ENCODE data around the gene ASGR2. TPM values are rescaled to one million over a fixed set of nuclear protein-coding genes. Genes with fewer than 3 reads are reported as not detected.
"Not testable (repeated sequence)": the region's sequence is repeated elsewhere in the genome, so short reads cannot be mapped to it uniquely, and the experiment has no call there.

Gene ASGR2
- total RNA-seq, 1 donor from 2014 or later: 1.3 TPM

DNA sequence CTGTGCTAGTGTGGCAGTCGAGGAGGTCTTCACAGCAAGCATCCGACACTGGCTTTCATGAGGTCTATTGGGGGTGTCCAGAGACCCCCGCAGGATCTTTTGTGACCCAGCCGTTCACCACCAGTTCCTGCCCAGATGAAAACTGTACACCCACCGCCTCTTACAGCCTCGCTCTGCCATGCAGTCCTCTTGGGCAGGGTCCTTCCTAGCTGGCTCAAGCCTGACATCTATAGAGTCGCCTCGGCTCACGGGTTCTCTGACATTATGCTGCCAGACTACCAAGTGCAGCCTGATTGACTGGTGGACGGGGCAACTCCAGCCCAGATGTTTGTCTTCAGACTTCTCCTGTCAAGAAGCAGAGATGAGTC is 20.0 kb downstream of the ASGR2 start:
- peak; percentile 37 for DNase-seq
- H3K9me3 ChIP-seq: no peaks in the 10 kb centered on the region
- no peak for ATAC-seq
- TF ChIP-seq, protein P1, sequence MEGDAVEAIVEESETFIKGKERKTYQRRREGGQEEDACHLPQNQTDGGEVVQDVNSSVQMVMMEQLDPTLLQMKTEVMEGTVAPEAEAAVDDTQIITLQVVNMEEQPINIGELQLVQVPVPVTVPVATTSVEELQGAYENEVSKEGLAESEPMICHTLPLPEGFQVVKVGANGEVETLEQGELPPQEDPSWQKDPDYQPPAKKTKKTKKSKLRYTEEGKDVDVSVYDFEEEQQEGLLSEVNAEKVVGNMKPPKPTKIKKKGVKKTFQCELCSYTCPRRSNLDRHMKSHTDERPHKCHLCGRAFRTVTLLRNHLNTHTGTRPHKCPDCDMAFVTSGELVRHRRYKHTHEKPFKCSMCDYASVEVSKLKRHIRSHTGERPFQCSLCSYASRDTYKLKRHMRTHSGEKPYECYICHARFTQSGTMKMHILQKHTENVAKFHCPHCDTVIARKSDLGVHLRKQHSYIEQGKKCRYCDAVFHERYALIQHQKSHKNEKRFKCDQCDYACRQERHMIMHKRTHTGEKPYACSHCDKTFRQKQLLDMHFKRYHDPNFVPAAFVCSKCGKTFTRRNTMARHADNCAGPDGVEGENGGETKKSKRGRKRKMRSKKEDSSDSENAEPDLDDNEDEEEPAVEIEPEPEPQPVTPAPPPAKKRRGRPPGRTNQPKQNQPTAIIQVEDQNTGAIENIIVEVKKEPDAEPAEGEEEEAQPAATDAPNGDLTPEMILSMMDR (IDR thresholded peaks at IDR 0.05): no peak
- peaks cover 9% of the 10 kb centered on the region for H3K4me1 ChIP-seq
- H3K27ac ChIP-seq: no peak overlapping the region
- H3K4me3 ChIP-seq: no peak overlapping the region
- intact Hi-C loops (cut with DNase I): no loop called here
- peaks cover 3% of the 10 kb centered on the region for H3K27me3 ChIP-seq (ENCODE audit: low read depth)
- H3K36me3 ChIP-seq: no peaks in the 10 kb centered on the region

DNA sequence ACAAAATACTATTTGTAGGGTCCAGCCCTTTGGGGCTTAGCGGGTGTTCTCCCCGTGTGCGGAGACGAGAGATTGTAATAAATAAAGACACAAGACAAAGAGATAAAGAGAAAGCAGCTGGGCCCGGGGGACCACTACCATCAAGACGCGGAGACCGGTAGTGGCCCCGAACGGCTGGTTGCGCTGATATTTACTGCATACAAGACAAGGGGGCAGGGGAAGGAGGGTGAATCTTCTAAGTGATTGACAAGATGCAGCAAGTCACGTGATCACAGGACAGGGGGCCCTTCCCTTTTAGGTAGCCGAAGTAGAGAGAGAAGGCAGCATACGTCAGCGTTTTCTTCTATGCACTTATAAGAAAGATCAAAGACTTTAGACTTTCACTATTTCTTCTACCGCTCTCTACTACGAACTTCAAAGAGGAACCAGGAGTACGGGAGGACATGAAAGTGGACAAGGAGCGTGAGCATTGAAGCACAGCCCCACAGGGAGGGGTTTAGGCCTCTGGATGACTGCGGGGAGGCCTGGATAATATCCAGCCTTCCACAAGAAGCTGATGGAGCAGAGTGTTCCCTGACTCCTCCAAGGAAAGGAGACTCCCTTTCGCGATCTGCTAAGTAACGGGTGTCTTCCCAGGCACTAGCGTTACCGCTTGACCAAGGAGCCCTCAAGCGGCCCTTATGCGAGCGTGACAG is 23.2 kb downstream of the ASGR2 start:
- ATAC-seq; intact Hi-C loops (cut with DNase I): not testable (repeated sequence)

DNA sequence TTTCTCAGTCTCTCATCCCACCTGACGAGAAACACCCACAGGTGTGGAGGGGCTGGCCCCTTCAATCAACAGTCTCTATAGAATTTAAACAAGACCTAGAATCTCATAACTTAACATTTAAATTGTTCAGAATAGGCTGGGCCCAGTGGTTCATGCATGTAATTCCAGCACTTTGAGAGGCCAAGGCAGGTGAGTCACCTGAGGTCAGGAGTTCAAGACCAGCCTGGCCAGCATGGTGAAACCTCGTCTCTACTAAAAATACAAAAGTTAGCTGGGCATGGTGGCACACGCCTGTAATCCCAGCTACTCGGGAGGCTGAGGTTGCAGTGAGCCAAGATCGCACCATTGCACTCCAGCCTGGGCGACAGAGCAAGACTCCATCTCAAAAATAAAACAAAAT is 25.1 kb downstream of the ASGR2 start:
- DNase-seq; H3K9me3 ChIP-seq; H3K4me3 ChIP-seq; intact Hi-C loops (cut with DNase I); H3K36me3 ChIP-seq; H3K4me1 ChIP-seq; H3K27ac ChIP-seq; H3K27me3 ChIP-seq (ENCODE audit: low read depth); ATAC-seq: not testable (repeated sequence)

More for the DNA sequence above, 23.2 kb downstream of the ASGR2 start:
- not testable (repeated sequence) for H3K27me3 ChIP-seq (ENCODE audit: low read depth); H3K4me1 ChIP-seq; H3K36me3 ChIP-seq; H3K27ac ChIP-seq; H3K4me3 ChIP-seq; H3K9me3 ChIP-seq
- DNase-seq: peak; percentile 45

DNA sequence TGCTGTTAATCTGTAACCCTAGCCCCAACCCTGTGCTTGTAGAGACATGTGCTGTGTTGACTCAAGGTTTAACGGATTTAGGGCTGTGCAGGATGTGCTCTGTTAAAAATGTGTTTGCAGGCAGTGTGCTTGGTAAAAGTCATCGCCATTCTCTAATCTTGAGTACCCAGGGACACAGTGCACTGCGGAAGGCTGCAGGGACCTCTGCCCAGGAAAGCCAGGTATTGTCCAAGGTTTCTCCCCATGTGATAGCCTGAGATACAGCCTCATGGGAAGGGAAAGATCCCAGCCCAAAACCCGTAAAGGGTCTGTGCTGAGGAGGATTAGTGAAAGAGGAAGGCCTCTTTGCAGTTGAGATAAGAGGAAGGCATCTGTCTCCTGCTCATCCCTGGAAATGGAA is 26.2 kb downstream of the ASGR2 start:
- H3K27ac ChIP-seq; ATAC-seq; H3K4me3 ChIP-seq; H3K27me3 ChIP-seq (ENCODE audit: low read depth); DNase-seq; H3K4me1 ChIP-seq; H3K36me3 ChIP-seq; H3K9me3 ChIP-seq; intact Hi-C loops (cut with DNase I): not testable (repeated sequence)

DNA sequence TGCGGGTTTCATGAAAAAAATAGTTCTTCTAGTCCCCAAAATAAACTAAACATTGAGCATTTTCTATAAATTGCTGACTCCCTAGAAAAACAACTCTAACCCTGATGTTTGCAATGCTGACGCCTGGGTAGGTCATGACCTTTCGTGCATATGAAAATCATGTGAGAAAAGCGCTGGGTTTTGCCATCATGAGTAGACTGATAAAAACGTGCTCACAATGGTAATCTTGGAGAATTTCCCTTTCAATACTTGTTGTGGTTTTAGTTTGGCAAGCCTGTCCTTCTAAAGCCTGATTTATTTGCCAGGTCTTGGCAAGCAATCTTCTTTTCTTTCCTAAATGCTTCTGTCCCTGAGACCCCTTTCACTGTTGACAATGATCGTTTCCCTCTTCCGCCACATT is 30.5 kb downstream of the ASGR2 start:
- ATAC-seq (no peak), DNase-seq (no peak)
- H3K27me3 ChIP-seq (ENCODE audit: low read depth): peaks cover 7% of the 10 kb centered on the region

DNA sequence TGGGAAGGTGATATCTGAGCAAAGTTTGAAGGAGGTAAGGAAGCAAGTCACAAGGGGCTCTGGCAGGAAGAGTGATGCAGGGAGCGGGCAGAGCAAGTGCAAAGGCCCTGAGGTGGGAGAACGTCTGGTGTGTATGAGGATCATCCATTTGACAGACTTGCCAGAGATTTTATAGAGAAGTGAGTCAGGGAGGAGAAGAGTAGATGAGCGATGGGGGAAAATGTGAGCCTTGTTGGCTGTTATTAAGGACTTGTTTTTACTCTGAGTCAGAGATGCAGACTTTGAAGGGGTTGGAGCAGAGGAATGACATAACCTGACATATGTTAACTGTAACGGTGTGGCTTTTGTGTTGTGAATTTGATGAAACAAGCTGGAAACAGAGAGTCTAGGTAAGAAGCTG is 31.0 kb downstream of the ASGR2 start:
- DNase-seq (peak; percentile 15), ATAC-seq (no peak)
- no peaks in the 10 kb centered on the region for H3K9me3 ChIP-seq
- H3K36me3 ChIP-seq: no peaks in the 10 kb centered on the region
- H3K4me3 ChIP-seq: no peak overlapping the region
- TF ChIP-seq, protein P1 (IDR thresholded peaks at IDR 0.05): no peak
- intact Hi-C loops (cut with DNase I): no loop called here
- peaks cover 7% of the 10 kb centered on the region for H3K27me3 ChIP-seq (ENCODE audit: low read depth)
- H3K27ac ChIP-seq: no peak overlapping the region
- peaks cover 14% of the 10 kb centered on the region for H3K4me1 ChIP-seq

More for the DNA sequence above, 30.5 kb downstream of the ASGR2 start:
- H3K4me1 ChIP-seq: peaks cover 14% of the 10 kb centered on the region
- no peaks in the 10 kb centered on the region for H3K9me3 ChIP-seq
- no peak overlapping the region for H3K4me3 ChIP-seq
- H3K36me3 ChIP-seq: no peaks in the 10 kb centered on the region
- TF ChIP-seq, protein P1 (IDR thresholded peaks at IDR 0.05): no peak
- intact Hi-C loops (cut with DNase I): no loop called here
- H3K27ac ChIP-seq: no peak overlapping the region

DNA sequence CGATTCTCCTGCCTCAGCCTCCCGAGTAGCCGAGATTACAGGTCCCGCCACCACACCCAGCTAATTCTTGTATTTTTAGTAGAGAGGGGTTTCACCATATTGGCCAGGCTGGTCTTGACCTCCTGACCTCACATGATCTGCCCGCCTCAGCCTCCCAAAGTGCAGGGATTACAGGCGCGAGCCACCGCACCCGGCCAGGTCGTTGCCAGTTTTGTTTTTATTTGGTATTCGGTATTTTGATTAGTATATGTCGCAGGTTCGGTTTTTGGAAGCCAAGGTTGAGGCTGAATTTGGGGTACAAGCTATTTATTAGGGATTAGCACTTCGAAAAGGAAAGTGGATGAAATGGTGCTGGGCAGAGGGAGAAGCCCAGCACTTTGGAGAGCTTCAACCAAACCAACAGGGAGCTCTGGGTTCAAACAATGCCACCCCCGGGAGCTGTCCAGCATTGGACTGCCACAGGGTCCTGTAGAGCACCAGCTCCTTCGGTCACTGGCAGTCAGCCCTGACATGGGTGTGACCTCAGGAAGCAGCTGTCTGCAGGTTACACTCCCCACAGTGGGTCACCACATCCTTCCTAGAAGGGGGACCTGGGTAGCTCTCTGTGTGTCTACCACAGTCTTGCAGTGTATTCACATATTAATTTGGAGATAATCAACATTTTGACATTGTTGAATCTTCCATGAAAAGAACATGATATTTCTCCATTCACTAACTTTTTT is 33.1 kb downstream of the ASGR2 start:
- no peaks in the 10 kb centered on the region for H3K36me3 ChIP-seq
- ATAC-seq (peak; percentile 27 to 46), DNase-seq (peak; percentile 39)
- no peaks in the 10 kb centered on the region for H3K9me3 ChIP-seq
- intact Hi-C loops (cut with DNase I): no loop called here
- H3K4me3 ChIP-seq: no peak overlapping the region
- peaks cover 14% of the 10 kb centered on the region for H3K4me1 ChIP-seq
- no peaks in the 10 kb centered on the region for H3K27me3 ChIP-seq (ENCODE audit: low read depth)
- no peak overlapping the region for H3K27ac ChIP-seq
- TF ChIP-seq, protein P1 (IDR thresholded peaks at IDR 0.05): no peak
